G401 (cell line): ENCODE results near the gene GRIK4. TPM values are rescaled to one million over a fixed set of nuclear protein-coding genes. Genes with fewer than 3 reads are reported as not detected.
"Not testable (repeated sequence)": the region's sequence is repeated elsewhere in the genome, so short reads cannot be mapped to it uniquely, and the experiment has no call there.

Source experiments
- DNase-seq: peaks from one replicate; pipeline ENCODE4 v3.0.0-alpha.2; 2015; ENCODE audit warnings: low spot score
- in situ Hi-C: cut with HindIII; loops from 2 replicates; pipeline ENCODE4 v1.10.0; 2016; ENCODE audit warnings: low sequenced_read_pairs, mixed read lengths
- total RNA-seq: library from RNA; depleted of rRNA; stranded (reverse); fragments of >200 nt; shearing (Covaris generic); gene quantifications from 2 replicates; pipeline ENCODE4 v1.2.3, GENCODE V29; 2014

GRIK4 gene
- total RNA-seq, 1 experiment from 2014 or later, result 0.51 TPM

DNA sequence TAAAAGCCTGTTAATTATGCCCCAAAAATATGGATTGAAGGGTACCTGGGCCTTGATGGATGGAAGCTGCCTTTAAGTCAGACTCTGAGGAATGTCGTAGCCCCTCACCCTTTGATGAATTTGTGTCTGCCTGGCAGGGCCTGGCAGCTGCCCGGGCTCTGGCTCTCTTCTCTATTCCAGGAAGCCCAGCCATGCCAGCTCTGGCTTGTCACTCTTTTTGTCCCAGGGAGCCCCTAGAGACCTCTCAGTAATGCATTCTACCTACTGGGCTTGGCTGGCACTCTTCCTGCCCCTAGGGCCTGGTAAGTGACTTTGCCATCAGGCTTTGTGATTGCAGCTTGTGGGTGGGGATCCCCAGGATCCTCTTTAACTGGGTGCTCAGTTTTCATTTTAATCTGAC lies 103.8 kb downstream of the GRIK4 start:
- in situ Hi-C loops, result no loop called here
- no peak for DNase-seq

DNA sequence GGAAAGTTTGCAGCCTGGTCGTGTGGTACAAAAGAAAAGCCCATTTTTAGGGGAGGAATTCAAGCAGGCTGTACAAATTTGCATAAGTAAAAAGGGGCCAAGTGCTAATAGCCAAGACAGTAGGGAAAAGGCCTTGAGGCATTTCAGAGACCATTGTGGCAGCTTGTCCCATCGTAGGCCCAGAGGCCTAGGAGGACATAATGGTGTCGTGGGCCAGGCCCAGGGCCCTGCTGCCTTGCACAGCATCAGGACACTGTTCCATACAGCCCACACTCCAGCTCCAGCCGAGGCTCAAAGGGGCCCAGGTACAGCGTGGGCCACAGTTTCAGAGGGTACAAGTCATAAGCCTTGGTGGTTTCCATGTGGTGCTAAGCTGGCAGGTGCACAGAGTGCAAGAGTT lies 106.9 kb downstream of the GRIK4 start:
- in situ Hi-C loops, result no loop called here
- no peak for DNase-seq

DNA sequence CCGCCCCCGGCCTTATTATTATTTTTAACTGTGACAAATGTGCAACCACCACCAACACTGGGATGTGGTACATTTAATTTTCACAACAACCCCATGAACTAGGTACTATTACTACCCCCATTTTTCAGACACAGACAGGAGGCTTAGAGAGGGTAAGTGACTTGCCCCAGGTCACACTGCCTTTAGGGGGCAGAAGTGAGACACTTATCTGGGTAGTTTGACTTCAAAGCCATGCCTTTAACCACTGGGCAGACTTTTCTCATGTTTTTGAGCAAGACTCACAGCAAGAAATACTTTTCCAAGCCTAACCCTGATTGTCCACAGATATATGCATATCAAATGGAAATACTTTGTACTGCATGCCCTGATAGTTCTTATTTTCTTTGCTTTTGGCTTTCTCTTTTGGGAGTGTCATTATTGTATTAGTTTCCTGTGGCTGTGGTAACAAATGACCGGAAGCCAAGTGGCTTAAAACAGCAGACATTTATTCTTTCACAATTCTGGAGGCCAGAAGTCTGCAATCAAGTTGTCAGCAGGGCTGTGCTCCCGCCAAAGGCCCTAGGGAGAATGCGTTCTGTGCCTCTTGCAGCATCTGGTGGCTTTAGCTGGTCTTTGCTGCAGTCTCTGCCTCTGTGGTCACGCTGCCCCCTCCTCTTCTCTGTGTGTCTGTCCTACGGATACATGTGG lies 110.8 kb downstream of the GRIK4 start:
- in situ Hi-C loops, result no loop called here
- DNase-seq, result no peak

DNA sequence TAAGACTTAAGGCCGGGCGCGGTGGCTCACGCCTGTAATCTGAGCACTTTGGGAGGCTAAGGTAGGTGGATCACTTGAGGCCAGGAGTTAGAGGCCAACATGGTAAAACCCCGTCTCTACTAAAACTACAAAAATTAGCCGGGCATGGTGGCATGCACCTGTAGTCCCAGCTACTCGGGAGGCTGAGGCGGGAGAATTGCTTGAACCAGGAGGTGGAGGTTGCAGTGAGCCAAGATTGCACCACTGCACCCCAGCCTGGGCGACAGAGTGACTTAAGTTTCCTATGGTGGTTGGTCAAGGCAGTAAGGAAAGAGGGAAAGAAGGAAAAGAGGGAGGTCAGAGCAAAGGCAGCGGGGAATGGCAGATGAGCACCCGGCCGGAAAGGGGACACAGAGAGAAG lies 113.4 kb downstream of the GRIK4 start:
- in situ Hi-C loops, DNase-seq: not testable (repeated sequence)

DNA sequence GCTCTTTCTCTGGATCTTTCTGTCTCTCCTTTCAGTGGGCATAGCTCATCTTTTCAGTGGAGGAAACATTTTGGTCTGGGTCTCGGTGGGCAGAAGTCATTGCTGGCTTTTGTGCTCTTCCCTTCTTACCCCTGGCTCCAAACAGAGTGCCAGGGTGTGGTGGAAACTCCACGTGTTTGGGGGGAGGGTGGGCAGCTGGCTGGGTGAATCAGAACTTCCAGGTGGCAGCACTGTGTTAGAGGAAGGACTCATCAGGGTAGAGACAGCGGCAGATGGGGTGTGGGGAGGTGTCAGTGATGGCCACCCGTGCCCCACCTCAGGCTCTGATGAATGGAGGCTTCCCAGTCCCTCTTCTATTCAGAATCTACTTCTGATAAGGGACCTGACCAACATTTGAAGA lies 114.0 kb downstream of the GRIK4 start:
- in situ Hi-C loops, result no loop called here
- DNase-seq, result no peak

DNA sequence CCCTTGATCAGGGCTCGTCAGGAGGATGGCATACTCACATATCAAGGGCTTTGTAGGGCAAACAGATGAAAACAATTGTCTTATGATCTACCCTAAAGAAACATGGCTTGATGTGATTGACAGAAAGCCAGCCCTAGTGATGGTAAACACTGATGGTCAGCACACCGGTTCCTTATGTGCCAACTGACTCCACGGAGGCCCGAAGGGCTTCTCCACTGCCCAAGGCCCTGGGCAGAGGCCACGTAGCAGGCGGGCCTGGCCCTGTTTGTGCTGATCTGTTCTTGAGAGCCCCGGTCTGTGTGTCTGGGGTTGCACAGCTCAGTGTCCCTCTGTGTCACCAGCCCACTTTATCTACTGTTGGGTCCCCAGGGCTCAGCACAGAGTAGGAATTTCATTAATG lies 115.2 kb downstream of the GRIK4 start:
- in situ Hi-C loops, result no loop called here

DNA sequence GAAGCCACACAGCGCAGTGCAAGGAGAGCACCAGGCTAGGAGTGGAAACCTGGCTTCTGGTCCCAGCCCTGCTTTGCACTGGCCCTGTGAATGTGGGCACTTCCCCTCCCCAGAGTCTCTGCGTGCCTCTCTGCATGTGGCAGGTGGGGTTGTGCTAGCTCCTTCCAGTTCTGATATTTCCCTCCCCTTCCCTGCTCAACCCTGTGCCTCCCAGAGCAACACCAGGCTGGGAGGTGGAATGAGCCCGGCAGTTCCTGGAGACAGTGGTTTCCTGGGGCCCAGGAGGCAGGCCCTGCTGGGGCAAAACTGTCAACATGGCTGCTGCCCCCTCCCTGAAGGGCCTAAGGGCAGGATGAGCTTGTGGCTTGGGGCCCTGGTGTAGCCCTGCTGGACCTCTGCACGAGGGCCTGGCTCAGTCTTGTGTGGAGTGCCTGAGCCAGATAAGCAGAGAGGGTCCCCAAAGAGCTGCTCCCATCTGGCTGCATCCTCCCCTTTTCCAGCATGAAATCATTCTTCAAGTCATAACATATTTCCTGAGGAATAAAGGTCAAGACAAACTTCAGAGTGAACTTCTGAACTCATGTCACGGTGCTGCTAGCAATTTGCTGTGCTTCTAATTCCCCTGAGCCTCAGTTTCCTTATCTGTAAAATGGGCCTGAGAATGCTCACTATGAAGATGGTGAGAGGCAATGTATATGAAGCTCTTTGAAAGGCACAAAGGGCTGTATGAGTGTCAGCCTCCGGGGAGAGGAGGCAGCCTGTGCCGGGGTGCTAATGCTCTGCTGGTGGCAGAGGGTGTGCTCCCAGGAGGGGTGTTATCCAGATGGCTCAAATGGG lies 116.0 kb downstream of the GRIK4 start:
- no peak for DNase-seq
- in situ Hi-C loops, result no loop called here

More for the DNA sequence above, 115.2 kb downstream of the GRIK4 start:
- DNase-seq, result no peak

DNA sequence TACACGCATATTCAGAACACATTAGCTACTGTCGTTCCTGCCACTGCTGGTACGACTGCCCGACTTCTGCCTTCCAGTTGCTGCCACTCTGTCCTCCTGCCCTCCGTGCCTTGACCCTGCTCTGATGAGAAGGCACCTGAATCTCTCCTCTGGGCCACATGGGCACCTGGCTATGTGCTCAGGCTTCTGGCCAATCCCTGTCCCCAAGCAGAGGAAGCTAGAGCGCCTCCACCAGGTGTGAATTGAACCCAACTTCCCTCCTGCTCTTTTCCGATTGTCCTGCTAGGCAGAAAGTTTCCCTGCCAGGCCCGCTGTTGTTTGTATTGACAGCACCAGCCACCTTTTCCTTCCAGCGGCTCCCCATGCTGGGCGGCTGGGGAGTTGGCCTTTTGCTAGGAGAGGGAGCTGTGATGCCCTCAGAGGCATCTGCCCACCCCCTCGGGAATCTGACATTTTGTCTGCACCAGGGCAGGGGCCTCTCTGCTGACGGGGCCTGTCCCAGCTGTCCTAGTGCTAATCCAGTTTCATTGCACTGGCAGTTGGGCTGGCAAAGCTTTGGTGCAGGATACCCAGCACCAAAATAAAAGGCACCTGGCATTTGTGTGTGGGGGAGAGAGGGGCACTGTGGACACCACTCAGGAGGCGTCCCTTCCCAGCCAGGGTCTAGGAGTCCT lies 118.0 kb downstream of the GRIK4 start:
- DNase-seq, result no peak

DNA sequence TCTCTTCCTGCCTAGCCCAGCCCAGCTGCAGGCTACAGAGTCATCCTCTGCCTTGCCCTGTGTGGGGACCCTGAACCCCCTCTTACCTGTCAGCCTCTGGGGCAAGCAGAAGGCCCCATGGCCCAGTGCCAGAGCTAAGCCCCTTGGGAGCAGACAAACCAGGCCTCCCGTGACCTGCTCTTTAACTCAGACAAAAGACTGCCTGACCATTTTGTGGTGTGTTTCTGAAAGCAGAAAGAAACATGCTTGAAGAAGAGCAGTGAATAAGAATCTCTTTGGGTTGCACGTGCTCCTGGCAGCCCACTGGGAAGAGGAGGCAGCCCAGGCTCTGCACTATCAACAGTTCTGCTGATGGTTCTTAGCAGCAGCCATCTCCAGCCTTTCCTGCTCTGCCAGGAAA lies 118.6 kb downstream of the GRIK4 start:
- DNase-seq, result no peak
- in situ Hi-C loops, result no loop called here

More for the DNA sequence above, 118.0 kb downstream of the GRIK4 start:
- in situ Hi-C loops, result no loop called here

DNA sequence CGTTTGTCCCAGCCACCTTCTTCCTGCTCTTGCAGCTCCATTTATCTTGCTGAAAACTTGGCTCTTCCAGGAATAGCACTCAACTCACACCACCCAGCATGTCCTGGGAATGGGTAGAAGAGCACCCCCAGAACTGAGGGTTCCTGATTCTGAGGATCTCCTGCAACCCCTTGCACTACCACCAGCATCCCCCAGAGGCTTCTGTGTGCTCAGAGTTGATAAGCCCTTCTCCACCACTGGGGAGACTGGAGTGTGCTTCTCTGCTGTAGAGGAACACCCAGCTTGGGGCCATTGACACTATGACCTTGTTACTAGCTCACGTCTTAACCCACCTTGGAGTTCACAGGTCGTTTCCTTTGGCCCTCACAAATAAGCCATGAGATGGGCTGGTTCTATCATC lies 121.0 kb downstream of the GRIK4 start:
- in situ Hi-C loops, result no loop called here
- no peak for DNase-seq

DNA sequence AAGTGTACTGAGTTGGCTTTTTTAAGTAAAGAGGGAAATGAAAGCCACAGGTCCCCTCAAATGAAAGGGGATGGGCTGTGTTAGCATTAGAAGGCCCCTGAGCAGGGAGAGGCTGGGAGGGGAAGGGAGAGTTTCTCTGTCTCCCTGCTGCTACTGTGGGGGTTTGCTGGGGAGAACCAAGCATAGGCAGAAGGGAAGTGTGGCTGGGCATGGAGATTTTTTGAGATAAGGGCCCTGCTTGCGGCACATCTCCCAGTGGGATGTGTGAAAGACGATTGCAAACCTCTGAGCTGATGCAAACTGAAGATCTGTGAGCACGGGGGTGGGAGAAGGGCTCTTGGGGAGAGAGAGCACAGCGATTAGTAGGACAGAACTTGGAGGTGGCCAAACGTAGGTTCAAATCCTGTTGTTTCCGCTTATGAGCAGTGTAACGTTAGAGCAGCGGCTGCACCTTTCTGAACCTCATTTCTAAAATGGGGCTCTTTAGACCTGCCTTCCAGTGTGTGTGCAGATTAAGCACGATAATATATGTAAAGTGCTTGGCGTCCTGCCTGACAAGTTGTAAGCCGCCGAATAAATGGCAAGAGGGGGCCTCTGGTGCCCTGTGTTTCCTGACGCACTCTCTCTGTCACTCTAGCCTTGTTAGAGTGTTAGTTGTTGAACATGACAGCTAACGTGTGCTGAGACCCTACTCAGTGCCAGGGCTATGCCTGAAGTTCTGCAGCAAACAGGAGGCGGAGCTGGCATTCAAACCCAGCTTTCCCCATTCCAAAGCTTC lies 122.3 kb downstream of the GRIK4 start:
- no peak for DNase-seq
- in situ Hi-C loops, result no loop called here

DNA sequence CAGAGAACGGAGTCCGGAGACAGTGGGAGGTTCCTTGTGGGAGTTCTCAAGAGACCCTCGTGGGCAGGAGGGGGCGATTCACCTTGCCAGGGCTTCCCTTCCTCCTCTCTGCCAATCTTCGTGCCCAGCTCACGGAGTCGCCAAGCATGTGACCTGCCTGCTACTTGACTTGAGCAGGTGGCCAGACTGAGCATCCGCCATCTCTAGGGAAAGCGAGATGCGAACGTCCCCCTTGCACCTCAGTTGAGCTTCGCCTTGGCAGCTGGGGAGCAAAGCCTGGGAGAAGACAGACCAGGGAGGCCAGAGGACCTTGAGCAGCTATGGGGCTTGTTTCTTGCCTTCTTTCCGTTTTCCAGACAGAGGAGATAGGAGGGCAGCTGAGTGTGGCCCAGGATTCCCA lies 123.2 kb downstream of the GRIK4 start:
- DNase-seq, result no peak
- in situ Hi-C loops, result no loop called here

DNA sequence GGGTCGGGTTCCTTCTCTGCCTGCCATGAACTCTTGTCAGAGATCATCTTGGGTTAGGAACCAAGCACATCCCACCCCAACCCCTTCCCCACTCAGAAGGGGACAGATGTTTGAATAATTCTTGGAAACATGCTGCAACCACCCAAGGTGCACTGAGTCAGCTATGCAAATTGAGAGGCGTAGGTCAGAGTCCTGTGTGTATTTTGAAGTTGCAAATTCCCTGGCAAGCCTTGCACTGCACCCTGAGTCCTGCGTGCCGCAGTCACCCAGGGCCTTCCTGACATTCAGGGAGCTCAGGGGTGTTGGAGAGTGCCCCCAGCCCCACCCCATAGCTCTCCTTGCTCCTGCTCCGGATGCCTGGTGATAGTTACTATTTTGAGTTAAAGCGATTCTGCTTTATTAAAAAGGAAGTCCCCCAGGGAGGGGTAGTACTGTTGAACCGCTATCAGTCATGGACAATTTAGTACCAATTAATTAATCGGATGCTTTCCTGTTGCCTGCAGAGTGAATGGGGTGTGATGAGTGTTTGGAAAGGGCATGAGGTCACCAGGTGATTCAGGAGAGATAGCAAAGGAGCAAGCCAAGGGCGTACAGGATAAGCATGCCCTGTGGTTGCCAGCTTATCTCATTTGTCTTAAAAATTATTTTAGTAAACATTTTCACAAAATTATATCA lies 123.7 kb downstream of the GRIK4 start:
- DNase-seq, result no peak
- in situ Hi-C loops, result no loop called here

DNA sequence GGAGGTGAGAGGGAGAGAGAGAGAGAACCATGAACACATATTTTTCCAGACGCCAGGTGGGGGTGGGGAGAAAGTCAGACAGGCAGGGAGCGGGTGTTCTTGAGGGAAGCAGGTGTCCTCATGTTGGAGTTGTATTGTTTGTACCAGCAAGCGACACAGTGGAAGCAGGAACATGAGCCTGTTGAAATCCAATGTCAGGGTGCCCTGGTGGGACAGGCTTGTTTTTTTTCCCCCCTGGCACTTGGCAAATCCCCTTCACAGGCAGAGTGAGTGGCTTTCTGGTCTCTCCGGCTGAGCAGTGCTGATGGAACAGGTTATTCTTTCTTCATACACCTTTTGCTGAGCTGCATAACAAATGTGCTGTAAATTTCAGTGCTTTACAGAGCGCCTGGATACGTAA lies 125.6 kb downstream of the GRIK4 start:
- DNase-seq, result no peak
- in situ Hi-C loops, result no loop called here

DNA sequence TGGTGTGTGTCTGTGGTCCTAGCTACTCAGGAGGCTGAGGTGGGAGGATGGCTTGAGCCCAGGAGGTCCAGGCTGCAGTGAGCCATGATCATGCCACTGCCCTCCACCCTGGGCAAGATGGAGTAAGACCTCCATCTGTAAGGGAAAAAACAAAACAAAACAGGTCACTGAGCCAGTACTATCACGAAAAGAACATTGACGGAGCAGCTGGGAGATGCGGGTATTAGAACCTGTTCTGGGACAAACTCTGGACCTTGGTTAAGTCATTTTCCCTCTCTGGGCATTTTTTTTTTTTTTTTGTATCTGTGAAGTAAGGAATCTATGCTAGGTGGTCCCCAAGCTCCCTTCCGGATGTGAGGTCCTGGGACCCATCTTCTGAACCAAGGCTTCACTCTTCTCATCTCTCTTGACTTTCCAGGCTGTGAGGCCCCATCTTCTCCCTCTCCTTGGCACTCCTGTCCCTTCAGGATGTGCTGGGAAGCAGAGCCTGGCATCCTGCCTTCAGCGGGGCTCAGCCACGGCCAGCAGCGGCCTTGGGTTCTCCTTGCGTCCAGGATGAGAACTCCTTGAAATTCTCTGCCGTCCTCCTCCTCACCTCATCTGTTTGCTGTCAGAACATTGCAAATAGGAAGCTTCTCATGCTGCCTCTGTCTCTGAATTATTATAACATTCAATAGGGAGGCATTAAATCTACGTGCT lies 130.8 kb downstream of the GRIK4 start:
- in situ Hi-C loops, result no loop called here
- no peak for DNase-seq

DNA sequence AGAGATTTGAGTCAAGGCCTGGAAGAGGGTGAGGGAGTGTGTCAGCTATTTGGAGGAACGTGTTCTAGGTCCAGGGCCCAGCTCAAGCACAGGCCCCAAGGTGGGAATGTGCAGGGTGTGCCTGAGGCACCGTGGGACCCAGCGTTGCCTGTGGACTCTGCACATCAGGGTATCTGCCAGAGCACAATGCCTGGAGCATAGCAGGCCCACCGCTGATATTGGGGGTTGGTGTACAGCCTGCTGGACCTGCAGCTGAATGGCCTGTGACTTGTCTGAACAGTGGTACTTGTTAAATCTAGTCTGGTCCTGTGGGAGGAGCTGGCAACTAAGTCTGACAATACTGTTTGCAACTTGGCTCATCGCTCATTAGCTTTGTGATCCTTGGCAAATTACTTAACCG lies 131.7 kb downstream of the GRIK4 start:
- DNase-seq, result no peak
- in situ Hi-C loops, result no loop called here

DNA sequence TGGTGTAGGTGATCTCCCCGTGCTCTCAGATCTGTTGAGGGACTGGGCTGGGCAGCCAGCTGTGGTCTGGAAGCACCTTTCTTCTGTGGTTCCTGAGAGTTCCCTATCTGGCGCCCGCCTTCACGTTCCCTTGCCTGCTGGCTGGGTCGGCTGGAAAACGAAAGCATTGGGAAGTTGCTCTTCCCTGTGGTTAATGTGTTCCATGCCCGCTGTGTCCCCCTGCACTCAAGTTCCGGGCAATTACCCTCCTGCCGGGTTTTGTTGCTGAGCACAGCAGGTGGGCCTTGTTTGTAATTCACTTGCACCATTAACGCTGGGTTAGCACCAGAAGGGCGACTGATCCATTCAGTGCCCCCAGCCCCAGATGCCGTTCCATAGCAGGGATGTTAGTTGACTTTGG lies 134.1 kb downstream of the GRIK4 start:
- in situ Hi-C loops, result no loop called here
- DNase-seq, result no peak

DNA sequence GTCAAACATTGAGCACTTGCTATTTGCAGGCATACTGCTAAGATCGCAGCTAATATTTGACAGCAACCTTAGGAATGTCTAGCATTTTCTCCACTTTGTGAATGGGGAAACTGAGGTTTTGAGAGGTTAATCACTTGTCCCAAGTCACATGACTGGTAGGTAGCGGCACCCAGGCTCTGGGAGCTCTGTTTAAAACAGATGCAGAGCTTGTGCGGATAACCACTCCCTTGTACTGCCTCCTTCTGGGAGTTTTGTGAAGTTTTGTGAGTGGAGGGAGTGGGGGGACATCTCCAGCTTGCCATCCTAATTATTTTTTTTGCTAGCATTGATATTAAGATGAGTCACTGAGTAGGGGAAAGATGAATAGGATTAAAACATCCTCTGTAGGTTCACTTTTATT lies 134.7 kb downstream of the GRIK4 start:
- no peak for DNase-seq
- in situ Hi-C loops, result no loop called here
